Esophagus muscularis mucosa (tissue), 3 donors: ENCODE data around the gene HSDL1.

Source experiments
- CTCF ChIP-seq, 3 experiments: fragments of 200-600 bp in 2 of 3; fragments of 450-650 bp in 1 of 3; sonication (generic) in 2 of 3; IDR thresholded peaks; one replicate each; pipeline ENCODE4 v1.5.1; 2017 to 2019; ENCODE audit warnings: antibody characterized with exemption in 3 of 3, mild to moderate bottlenecking in 2 of 3, moderate library complexity in 1 of 3
- POLR2AphosphoS5 ChIP-seq, 2 donors: sonication (generic); formaldehyde crosslinking; IDR thresholded peaks; one replicate each; pipeline ENCODE4 v1.6.1; 2017; ENCODE audit warnings: antibody characterized with exemption in 2 of 2

DNA sequence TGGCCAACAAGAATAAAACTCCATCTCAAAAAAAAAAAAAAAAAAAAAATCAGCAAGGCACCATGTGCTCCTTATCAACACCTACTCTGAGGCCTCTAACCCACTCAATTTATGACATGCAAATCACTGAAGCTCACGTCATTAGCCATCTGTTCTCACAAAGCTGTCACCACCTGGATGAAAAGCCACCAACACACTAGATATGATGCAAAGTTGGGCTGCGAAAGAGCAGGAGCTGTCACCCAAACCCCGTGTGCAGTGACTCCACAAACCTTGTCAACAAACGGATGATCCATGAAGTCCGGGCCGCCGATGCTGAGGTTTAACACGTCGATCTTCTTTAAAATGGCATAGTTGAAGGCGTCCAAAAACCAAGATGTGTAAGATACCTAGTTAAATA, 53.5 kb downstream of the HSDL1 start:
- TF ChIP-seq CTCF (IDR thresholded peaks at IDR 0.05) (no peak), POLR2AphosphoS5 (IDR thresholded peaks at IDR 0.05) (no peak)
